GM21529 (cell line): ENCODE data around the gene DNAH17.

ENCODE experiments used
- ATAC-seq: cut with Tn5 transposase; IDR thresholded peaks from one replicate; pipeline ENCODE4 v1.9.1; 2021; ENCODE audit not compliant: unreplicated experiment

Gene DNAH17

DNA sequence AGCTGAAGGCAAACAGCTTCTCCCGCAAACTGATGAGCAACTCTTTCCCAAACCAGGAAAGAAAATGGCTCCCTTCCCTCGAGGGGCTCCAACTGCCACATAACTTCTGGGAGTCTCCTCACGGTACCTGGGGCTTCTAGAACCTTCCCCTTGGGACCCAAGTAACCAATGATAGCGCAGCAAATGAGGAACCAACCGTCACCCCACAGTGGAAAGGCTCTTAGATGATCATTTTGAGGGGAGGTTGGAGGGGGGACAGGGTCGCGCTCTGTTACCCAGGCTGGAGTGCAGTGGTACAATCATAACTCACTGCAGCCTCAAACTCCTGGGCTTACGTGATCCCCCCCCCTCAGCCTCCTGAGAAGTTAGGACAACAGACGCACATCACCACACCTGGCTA, at the start of gene DNAH17:
DNAH17 (minus strand) TSS at position 101 of the 400 bp plus-strand sequence. CDS start 2,339 bp downstream, outside the sequence.
- no peak for ATAC-seq

- no peak for ATAC-seq
Measured at GRCh38 chr17:78624324-78625151, 47.3 kb upstream of the DNAH17 start.

- no peak for ATAC-seq
Measured at GRCh38 chr17:78623541-78623940, 46.3 kb upstream of the DNAH17 start.

DNA sequence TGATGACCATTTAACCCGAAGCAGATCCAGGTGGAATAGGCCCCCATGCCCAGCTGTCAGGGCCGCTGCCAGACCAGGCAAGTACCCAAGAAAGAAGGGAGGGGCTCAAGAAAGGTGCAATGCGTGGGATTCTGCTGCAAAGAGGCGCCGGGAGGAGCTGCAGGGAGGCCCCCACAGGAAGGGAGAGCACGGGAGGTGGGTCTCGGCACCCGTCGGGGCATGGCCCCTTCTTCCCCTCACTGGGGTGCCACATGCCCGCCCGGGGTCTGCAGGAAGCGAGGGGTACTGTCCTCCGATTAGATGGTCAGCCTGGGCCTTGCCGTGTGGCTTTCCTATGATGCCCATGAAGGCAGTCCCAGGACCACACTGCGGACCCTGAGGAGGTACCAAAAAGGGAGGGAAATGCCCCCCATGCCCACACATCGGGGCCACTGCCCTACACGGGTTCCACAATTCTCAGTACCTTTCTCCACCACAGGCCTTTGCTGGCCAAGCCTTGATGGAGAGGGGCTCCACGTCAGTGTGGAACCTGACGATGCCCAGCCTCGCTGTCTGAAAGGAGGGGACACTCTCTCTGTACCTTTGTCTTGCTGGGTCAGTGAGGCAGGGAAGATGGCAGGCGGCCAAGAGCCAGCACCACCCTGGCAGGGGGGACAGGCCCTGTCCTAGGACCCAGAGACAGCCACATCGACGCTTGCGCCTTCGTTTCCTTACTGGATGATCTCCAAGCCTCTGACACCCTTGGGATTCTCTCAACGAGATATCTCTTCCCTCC, 45.5 kb upstream of the DNAH17 start:
- ATAC-seq, result no peak

- no peak for ATAC-seq
Measured at GRCh38 chr17:78621720-78622490, 44.7 kb upstream of the DNAH17 start.

DNA sequence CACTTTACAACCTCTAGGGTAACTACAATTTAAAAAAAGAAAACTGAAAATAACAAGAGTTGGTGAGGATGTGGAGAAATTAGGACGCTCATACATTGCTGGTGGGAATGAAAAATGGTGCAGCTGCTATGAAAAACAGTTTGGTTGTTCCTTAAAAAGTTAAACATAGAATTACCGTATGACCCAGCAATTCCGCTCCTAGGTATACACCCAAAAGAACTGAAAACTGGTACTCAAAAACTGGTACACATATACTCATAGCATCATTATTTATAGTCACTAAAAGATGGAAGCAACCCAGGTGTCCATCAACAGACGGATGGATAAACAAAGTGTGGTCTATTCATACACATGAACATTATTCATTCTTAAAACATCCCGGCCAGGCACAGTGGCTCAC, 42.9 kb upstream of the DNAH17 start:
- no peak for ATAC-seq

DNA sequence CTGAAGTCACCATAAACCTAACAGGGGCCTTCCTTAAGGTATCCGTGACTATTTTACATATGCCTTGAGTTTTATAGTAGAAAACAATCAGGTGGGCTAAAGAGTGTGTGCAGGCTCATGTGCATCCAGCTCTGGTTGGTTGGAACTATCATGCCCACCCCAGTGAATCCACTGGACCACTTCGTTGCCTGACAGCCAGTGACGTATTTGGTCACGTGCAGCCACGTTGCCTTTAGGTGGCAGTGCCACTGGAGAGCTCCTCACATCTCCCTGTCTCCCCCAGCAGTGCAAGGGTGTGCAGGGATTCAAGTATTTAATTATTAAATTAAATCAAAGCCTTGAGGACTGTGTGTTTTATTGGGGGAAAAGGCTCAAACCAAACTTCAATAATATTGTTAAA, 42.1 kb upstream of the DNAH17 start:
- ATAC-seq, result no peak

DNA sequence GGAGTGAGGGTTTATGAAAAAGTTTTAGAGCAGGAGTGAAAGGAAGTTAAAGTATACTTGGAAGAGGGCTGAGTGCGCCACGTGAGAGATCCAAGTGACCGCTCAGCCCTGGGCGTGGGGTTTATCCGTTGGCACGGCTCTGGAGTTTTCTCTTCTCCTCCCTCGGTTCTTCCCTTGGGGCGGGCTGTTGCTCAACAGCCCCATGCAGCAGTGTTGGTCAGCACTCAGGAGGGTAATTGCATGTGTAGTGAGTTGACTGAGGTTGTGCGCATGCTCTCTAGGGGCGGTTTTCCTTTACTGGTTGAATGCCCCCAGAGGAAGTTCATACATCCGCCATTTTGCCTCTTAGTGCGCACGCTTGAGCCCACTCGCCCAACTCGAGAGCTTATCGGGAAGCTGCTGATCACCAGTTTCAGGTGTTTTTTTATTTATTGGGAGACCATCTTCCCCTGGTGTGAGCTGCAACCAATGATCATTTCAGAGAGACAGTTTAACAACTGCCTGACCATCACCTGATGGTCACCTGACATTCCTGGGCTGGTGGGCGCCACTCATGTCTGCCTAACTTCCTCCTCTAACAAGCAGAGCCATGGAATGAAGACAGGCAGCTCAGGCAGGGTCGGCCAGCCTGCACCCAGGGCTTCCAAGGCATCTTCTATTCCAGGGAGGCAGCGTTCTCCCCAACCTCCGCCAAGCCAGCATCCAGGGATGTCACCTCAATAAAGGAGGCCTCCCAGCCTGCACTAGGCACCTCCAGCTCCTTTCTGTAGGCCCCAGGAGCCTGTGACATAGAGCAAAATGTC, 41.3 kb upstream of the DNAH17 start:
- no peak for ATAC-seq

DNA sequence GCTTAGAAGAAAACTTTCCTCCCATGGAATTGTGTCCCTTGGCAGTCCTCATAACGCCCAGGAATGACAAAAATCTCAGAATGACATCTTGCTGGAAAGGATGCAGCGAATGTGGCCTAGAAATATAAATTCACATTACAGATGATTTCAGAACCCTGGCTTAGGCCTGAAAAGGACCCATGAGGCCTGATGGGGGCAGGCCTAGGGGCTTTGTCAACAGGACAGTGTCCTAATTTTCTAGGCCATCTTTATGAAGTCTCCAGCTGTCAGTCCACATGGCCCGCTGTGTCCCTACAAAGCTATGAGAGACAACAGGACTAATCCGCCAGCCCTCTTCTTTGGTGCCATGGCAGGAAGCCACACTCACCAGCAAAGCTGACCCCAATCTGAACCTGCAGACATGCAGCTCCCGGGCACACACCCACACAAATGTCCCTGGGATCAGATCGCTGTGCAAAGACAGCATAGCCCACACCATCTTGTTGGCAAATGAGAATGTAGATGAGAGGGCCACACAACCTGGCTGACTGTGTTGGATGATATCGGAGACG, 40.4 kb upstream of the DNAH17 start:
- no peak for ATAC-seq

- ATAC-seq, result no peak
Measured at GRCh38 chr17:78616946-78617345, 39.8 kb upstream of the DNAH17 start.

- no peak for ATAC-seq
Measured at GRCh38 chr17:78615631-78616030, 38.4 kb upstream of the DNAH17 start.

GRCh38 chr17:78613416-78613815, 36.2 kb upstream of the DNAH17 start:
- ATAC-seq, result no peak

DNA sequence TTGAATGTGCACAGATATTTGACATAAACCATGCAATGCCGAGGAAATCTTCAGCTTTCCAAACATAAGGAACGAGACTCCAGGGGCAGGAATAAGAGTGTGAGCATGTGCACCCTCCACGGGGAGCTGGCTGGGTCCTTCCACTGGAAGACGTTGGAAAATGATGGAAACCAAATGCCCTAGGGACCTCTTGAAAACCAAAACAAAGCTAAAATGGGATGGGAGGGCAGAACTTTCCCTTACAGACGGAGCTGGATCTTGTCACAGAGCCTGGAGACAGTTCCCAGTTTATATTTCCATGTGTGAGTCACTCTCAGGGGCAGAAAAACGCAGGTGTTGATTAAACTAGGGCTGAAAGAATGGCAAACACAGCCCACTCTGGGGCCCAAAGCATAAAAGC, 34.4 kb upstream of the DNAH17 start:
- no peak for ATAC-seq

DNA sequence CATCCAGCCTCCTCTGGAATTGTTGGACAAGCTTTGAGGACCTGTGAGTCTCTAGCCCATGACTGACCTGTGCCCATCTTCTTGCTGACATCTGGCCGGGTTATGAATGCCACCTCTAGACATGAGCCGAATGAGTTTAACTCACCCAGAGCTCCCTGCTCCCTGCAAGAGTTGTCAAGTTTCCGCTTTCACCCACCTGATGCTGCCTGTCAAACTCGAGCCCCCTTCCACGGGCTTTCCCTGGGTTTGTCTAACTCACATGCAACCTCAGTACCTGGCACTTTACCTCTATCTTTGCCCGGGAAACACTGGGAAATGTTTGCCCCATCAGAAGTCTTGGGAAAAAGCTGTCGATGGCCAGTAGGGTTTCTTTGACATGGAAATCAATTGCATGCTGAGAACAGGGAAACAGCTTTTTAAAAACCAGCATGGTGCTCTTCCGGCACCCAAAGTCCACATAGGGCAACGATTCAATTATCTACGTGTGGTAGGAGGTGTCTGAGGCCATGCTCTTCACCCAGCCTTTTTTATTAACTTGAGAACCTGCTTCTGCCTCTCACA, 33.8 kb upstream of the DNAH17 start:
- no peak for ATAC-seq

DNA sequence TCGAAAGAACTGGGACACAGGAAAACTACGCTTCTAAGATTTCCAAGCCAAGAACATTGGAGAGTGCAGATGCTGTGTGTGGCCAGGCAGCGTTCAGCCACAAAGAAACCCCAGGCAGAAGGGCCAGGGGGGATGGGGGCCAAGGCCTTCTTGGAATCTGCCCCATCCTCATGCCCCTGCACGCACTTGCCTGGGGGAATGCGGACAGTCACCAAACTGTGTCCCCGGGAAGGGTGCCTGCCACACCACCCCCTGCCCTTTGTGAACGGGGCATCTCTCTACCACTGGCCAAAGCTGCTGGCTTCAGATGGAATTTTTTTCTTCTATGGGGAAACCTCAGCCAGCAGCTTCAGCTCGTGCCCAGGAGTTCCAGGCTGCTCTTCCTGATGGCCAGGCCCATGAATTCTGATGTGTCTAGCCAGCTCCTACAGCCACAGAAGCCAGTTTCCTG, 32.0 kb upstream of the DNAH17 start:
- ATAC-seq, result no peak

GRCh38 chr17:78608804-78609186, 31.6 kb upstream of the DNAH17 start:
- no peak for ATAC-seq

DNA sequence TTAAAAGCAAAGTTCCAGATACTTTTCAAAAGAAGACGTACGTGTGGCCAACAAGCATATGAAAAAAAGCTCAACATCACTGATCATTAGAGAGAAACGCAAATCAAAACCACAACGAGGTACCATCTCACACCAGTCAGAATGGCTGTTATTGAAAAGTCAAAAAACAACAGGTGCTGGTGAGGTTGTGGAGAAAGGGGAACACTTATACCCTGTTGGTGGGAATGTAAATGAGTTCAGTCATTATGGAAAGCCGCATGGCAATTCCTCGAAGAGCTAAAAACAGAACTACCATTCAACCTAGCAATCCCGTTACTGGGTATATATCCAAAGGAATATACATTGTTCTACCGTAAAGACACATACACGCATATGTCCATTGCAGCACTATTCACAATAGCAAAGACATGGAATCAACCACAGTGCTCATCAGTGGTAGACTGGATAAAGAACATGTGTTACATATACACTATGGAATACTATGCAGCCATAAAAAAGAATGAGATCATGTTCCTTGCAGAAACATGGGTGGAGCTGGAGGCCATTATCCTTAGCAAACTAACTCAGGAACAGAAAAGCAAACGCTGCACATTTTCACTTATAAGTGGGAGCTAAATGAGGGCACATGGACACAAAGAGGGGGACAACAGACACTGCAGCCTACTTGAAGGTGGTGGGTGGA, 31.1 kb upstream of the DNAH17 start:
- ATAC-seq, result no peak

DNA sequence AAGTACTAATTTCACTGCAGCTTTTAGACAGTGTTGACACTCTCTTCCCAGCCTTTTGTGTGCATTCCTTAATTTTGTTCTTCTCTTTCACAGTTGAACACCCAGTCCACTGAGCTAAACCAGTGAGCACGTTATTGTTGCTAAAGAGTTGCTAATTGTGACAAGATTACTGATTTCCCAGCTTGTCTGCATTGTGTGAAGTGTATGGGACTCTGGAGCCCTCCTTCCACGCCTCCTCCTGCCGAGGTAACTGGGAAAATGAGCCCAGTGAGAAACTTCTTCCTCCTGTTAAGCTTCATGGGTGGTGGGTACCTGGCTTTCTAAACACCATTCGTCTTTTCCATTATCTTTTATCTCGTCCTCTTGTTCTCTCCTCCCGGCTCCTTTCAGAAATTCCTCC, 29.8 kb upstream of the DNAH17 start:
- no peak for ATAC-seq

DNA sequence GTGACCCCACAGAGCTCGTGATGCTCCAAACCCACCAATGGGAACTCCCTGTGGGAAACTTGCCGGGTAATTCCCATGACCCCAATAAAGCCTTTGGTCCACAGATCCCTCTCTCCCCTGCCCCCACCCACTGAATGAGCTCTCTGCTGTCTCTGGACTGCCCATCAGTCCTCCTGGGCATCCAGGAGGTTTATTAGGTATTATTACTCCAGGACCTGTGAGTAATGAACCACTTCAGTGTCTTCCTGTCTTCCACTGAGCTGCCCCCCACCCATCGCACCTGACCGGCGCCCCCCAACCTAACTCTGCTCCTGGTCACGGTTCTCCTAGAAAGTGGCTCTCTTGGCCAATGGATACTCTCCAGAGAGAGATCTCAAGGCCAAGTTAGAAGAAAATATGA, 28.7 kb upstream of the DNAH17 start:
- no peak for ATAC-seq
